ENCODE data around the gene SLC38A10. TPM values are rescaled to one million over a fixed set of nuclear protein-coding genes. Genes with fewer than 3 reads are reported as not detected.

Gene SLC38A10
- total and polyA plus RNA-seq, 2 of the 13 experiments (the other 11 are each of a cell fraction or from before 2014, with no cell fraction given): 23.4 to 55.8 TPM

DNA sequence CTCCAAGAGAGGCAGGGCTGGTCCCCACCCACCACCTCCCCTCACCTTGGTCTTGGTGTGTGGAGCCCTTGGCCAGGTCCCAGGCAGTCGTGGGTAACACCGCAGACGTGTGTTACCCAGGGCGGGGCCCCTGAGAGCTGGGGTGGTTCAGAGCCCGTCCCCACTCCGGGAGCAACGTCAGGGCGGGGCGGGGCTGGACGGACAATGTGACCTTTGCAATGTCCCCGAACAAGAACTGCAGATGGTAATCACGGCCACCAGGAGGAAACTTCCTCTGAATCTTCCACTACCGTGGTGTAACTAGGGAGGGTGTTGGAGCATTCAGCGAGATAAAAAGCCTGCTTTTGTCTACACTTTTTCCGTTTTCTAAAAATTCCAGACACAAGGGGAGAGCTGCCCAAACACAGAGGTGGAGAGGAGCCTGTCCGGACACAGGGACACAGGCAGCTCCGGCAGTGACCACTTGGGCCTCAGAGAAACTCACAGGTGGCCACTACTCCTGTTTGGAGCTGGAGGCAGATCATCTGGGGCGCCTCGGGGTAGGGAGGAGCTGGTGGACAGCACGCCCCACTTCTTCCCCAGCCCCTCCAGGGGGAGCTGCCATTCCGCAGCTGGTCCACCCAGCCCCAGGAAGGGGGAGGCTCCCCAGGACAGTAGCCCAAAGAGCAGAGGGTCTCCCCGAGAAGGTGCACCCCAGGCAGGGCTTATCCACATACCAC lies 14.2 kb upstream of the SLC38A10 start (continued):
- TF ChIP-seq KDM6A (CRISPR knock-in tag; IDR thresholded peaks at IDR 0.05; ENCODE audit: low read depth) (peak; percentile 45; the same call in 1 of the 2 replicates), SAP130 (CRISPR knock-in tag; IDR thresholded peaks at IDR 0.05; ENCODE audit: low read depth) (peak; percentile 81), CREM (IDR thresholded peaks at IDR 0.05) (peak; percentile 55), CREM (CRISPR knock-in tag; IDR thresholded peaks at IDR 0.05) (no peak), PPARG (CRISPR knock-in tag; conservative IDR thresholded peaks at IDR 0.05) (0 out of 2 replicates have a peak, but pooled peaks have one; percentile 25), KAT8 (CRISPR knock-in tag; IDR thresholded peaks at IDR 0.05) (peak; percentile 61; the same call in 1 of the 2 replicates), ZBTB33 (CRISPR knock-in tag; IDR thresholded peaks at IDR 0.05) (0 out of 2 replicates have a peak, but pooled peaks have one; percentile 17), ZNF788 (CRISPR knock-in tag; IDR thresholded peaks at IDR 0.05; ENCODE audit: borderline replicate concordance) (peak; percentile 47; the same call in 1 of the 2 replicates), ZNF670 (CRISPR knock-in tag; IDR thresholded peaks at IDR 0.05; ENCODE audit: borderline replicate concordance) (no peak), NFKBIZ (CRISPR knock-in tag; IDR thresholded peaks at IDR 0.05) (no peak), ZGPAT (CRISPR knock-in tag; IDR thresholded peaks at IDR 0.05) (peak; percentile 68), CAMTA2 (CRISPR knock-in tag; IDR thresholded peaks at IDR 0.05; ENCODE audit: borderline replicate concordance) (peak; percentile 44; the same call in 1 of the 2 replicates), ZNF879 (CRISPR knock-in tag; IDR thresholded peaks at IDR 0.05) (no peak), FOXP4 (CRISPR knock-in tag; IDR thresholded peaks at IDR 0.05) (0 out of 2 replicates have a peak, but pooled peaks have one; percentile 8), JUN (CRISPR knock-in tag; IDR thresholded peaks at IDR 0.05) (0 out of 2 replicates have a peak, but pooled peaks have one; percentile 17), RBAK (CRISPR knock-in tag; IDR thresholded peaks at IDR 0.05) (no peak), HDAC6 (IDR thresholded peaks at IDR 0.05; ENCODE audit: low read depth, low read length) (no peak), ZNF235 (CRISPR knock-in tag; IDR thresholded peaks at IDR 0.05; ENCODE audit: borderline replicate concordance) (0 out of 2 replicates have a peak, but pooled peaks have one; percentile 35), GATAD2A (CRISPR knock-in tag; IDR thresholded peaks at IDR 0.05) (peak; percentile 75), TEAD3 (CRISPR knock-in tag; optimal IDR thresholded peaks at IDR 0.05; ENCODE audit: borderline replicate concordance) (peak; percentile 49), MXD4 (CRISPR knock-in tag; IDR thresholded peaks at IDR 0.05) (0 out of 2 replicates have a peak, but pooled peaks have one; percentile 37), ETV5 (CRISPR knock-in tag; IDR thresholded peaks at IDR 0.05; ENCODE audit: borderline replicate concordance) (peak; percentile 46; the same call in 1 of the 2 replicates)
- TF ChIP-seq, protein P1, sequence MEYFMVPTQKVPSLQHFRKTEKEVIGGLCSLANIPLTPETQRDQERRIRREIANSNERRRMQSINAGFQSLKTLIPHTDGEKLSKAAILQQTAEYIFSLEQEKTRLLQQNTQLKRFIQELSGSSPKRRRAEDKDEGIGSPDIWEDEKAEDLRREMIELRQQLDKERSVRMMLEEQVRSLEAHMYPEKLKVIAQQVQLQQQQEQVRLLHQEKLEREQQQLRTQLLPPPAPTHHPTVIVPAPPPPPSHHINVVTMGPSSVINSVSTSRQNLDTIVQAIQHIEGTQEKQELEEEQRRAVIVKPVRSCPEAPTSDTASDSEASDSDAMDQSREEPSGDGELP (IDR thresholded peaks at IDR 0.05; ENCODE audit: borderline replicate concordance, low read depth): peak; percentile 43; the same call in 1 of the 2 replicates

Measured in HepG2 (cell line).